NCI-H146 (cell line): ENCODE measurements around the gene AXIN1.
"Not testable (repeated sequence)": the region's sequence is repeated elsewhere in the genome, so short reads cannot be mapped to it uniquely, and the experiment has no call there.

Source experiments
- DNase-seq: peaks from one replicate; lab custom pipeline; 2025; lab: John Stamatoyannopoulos, UW

AXIN1 gene

GRCh38 chr16:352547-353403 lies at the start of gene AXIN1:
AXIN1 (minus strand) TSS chr16:352723; CDS start chr16:347025, 5,698 bp downstream.
- peak; percentile 100 for DNase-seq

GRCh38 chr16:401468-402348 lies 49.2 kb upstream of the AXIN1 start, which contains the start of gene DECR2:
DECR2 (plus strand) TSS chr16:401885; CDS start chr16:401964, 79 bp downstream.
- DNase-seq = peak; percentile 94

- no peak for DNase-seq
Measured at GRCh38 chr16:400061-400591, 47.6 kb upstream of the AXIN1 start.

- DNase-seq = no peak
Measured at GRCh38 chr16:399340-400019, 47.0 kb upstream of the AXIN1 start.

- no peak for DNase-seq
Measured at GRCh38 chr16:398561-399339, 46.2 kb upstream of the AXIN1 start.

- no peak for DNase-seq
Measured at GRCh38 chr16:397736-398332, 45.3 kb upstream of the AXIN1 start.

- peak; percentile 62 for DNase-seq
Measured at GRCh38 chr16:397135-397661, 44.7 kb upstream of the AXIN1 start, which contains the start of gene NME4. NME4 (plus strand) TSS chr16:397199; CDS start chr16:397223, 24 bp downstream.

GRCh38 chr16:396605-397004 lies 44.1 kb upstream of the AXIN1 start:
- DNase-seq = peak; percentile 50

GRCh38 chr16:396199-396598 lies 43.7 kb upstream of the AXIN1 start:
- DNase-seq = peak; percentile 68

- peak; percentile 16 for DNase-seq
Measured at GRCh38 chr16:392450-393030, 40.0 kb upstream of the AXIN1 start.

GRCh38 chr16:391885-392335 lies 39.4 kb upstream of the AXIN1 start:
- peak; percentile 53 for DNase-seq

GRCh38 chr16:389352-389751 lies 36.8 kb upstream of the AXIN1 start:
- DNase-seq = no peak

GRCh38 chr16:387761-388666 lies 35.5 kb upstream of the AXIN1 start:
- not testable (repeated sequence) for DNase-seq

GRCh38 chr16:386641-387156 lies 34.2 kb upstream of the AXIN1 start:
- peak; percentile 20 for DNase-seq

GRCh38 chr16:383326-384051 lies 31.0 kb upstream of the AXIN1 start:
- peak; percentile 31 for DNase-seq

- peak; percentile 74 for DNase-seq
Measured at GRCh38 chr16:381789-382717, 29.5 kb upstream of the AXIN1 start, which contains the start of gene PGAP6. PGAP6 (minus strand) TSS chr16:381978; CDS start chr16:381821, 157 bp downstream.
